Adrenal gland (tissue), 5 donors: ENCODE data around the gene PIPOX.

ENCODE experiments used
- POLR2A ChIP-seq, 2 donors: fragments of 450-650 bp; IDR thresholded peaks; one replicate each; pipeline ENCODE4 v1.6.1; 2017; ENCODE audit warnings: antibody characterized with exemption in 2 of 2, mild to moderate bottlenecking in 2 of 2, moderate library complexity in 1 of 2
- TF ChIP-seq, protein P1 (sequence below), 6 experiments: fragments of 450-650 bp in 4 of 6; fragments of 200-600 bp in 2 of 6; sonication (generic) in 1 of 6; IDR thresholded peaks; 1 replicate in 5 of 6; 2 replicates in 1 of 6; pipeline versions ENCODE4 v1.5.1 to v1.8.0; 2016 to 2021; ENCODE audit warnings: antibody characterized with exemption in 6 of 6, mild to moderate bottlenecking in 2 of 6, moderate library complexity in 1 of 6
- donor health status: DM: no; HTN: no; CAD: no.

DNA sequence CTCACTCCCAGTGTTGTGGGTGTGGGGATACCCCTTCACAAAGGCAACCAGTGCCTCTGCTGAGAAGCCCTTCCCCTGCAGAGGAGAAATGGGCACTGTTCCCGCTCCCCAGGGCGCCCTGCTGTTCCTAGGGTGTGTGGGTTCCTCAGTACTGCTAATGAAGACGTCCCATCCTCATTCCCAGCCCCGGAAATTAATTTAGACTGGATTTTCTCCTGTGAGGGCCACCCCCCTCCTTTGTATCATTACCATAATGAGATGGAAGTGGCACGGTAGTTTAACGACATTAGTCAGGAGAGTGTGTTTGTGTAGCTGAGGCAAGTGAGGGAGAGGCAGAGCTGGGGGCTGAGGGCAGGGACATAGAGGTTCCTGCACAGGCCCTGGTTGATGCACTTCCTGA lies 53.2 kb downstream of the PIPOX start:
- TF ChIP-seq, protein P1, sequence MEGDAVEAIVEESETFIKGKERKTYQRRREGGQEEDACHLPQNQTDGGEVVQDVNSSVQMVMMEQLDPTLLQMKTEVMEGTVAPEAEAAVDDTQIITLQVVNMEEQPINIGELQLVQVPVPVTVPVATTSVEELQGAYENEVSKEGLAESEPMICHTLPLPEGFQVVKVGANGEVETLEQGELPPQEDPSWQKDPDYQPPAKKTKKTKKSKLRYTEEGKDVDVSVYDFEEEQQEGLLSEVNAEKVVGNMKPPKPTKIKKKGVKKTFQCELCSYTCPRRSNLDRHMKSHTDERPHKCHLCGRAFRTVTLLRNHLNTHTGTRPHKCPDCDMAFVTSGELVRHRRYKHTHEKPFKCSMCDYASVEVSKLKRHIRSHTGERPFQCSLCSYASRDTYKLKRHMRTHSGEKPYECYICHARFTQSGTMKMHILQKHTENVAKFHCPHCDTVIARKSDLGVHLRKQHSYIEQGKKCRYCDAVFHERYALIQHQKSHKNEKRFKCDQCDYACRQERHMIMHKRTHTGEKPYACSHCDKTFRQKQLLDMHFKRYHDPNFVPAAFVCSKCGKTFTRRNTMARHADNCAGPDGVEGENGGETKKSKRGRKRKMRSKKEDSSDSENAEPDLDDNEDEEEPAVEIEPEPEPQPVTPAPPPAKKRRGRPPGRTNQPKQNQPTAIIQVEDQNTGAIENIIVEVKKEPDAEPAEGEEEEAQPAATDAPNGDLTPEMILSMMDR (IDR thresholded peaks at IDR 0.05) = no peak
- TF ChIP-seq POLR2A (IDR thresholded peaks at IDR 0.05) = no peak
